GM21360 (cell line): Measurements from ENCODE around the gene ATXN10.

Experiments
- ATAC-seq: cut with Tn5 transposase; IDR thresholded peaks from one replicate; pipeline ENCODE4 v1.9.1; 2021; ENCODE audit warnings: mild to moderate bottlenecking, moderate library complexity; ENCODE audit not compliant: unreplicated experiment

ATXN10 gene

GRCh38 chr22:45887202-45888131 lies 215.8 kb downstream of the ATXN10 start:
- ATAC-seq: no peak

- ATAC-seq: no peak
Observed at GRCh38 chr22:45888221-45889092, 216.8 kb downstream of the ATXN10 start.

- ATAC-seq: no peak
Observed at GRCh38 chr22:45889093-45889538, 217.5 kb downstream of the ATXN10 start.

GRCh38 chr22:45889539-45890350 lies 218.1 kb downstream of the ATXN10 start:
- ATAC-seq: no peak

- ATAC-seq: no peak
Observed at GRCh38 chr22:45890351-45890635, 218.7 kb downstream of the ATXN10 start.

GRCh38 chr22:45891021-45891421 lies 219.4 kb downstream of the ATXN10 start:
- ATAC-seq: no peak

GRCh38 chr22:45891471-45891995 lies 219.9 kb downstream of the ATXN10 start:
- no peak for ATAC-seq

GRCh38 chr22:45891996-45892621 lies 220.5 kb downstream of the ATXN10 start:
- ATAC-seq: no peak

GRCh38 chr22:45892681-45893461 lies 221.2 kb downstream of the ATXN10 start:
- ATAC-seq: no peak

- no peak for ATAC-seq
Observed at GRCh38 chr22:45893516-45893915, 221.9 kb downstream of the ATXN10 start.
